GM23338 (cell line): ENCODE data around the gene LYSMD4.

Experiments used
- CREB1 ChIP-seq: fragments of 250-450 bp; sonication (Bioruptor Pico); IDR thresholded peaks from 2 replicates; pipeline ENCODE4 v1.5.0; 2020; ENCODE audit warnings: low read depth, mild to moderate bottlenecking, moderate library complexity
- EZH2 ChIP-seq: fragments of 200-600 bp; sonication (generic); IDR thresholded peaks from one replicate; pipeline ENCODE4 v1.8.0; 2017; ENCODE audit warnings: antibody characterized with exemption, mild to moderate bottlenecking, low read depth; ENCODE audit not compliant: unreplicated experiment
- JUNB ChIP-seq: IDR thresholded peaks from one replicate; pipeline ENCODE4 v1.6.1; 2016; ENCODE audit warnings: antibody characterized with exemption; ENCODE audit not compliant: unreplicated experiment
- NANOG ChIP-seq: IDR thresholded peaks from 2 replicates; pipeline ENCODE4 v1.6.1; 2016; ENCODE audit warnings: antibody characterized with exemption, borderline replicate concordance
- POLR2AphosphoS5 ChIP-seq: IDR thresholded peaks from 2 replicates; pipeline ENCODE4 v1.6.1; 2016; ENCODE audit warnings: antibody characterized with exemption, low read depth
- REST ChIP-seq: IDR thresholded peaks from one replicate; pipeline ENCODE4 v1.6.1; 2018; ENCODE audit warnings: antibody characterized with exemption; ENCODE audit not compliant: unreplicated experiment
- STAT1 ChIP-seq: IDR thresholded peaks from one replicate; pipeline ENCODE4 v1.6.1; 2016; ENCODE audit warnings: antibody characterized with exemption; ENCODE audit not compliant: unreplicated experiment
- TF ChIP-seq, protein P1 (sequence below), 2 experiments: fragments of 200-600 bp in 1 of 2; sonication (generic) in 1 of 2; conservative IDR thresholded peaks; 2 replicates each; pipeline versions ENCODE4 v1.5.1 to v1.6.1; 2016 to 2017; ENCODE audit warnings: antibody characterized with exemption in 2 of 2, low read depth in 2 of 2, mild to moderate bottlenecking in 2 of 2, moderate library complexity in 1 of 2

DNA sequence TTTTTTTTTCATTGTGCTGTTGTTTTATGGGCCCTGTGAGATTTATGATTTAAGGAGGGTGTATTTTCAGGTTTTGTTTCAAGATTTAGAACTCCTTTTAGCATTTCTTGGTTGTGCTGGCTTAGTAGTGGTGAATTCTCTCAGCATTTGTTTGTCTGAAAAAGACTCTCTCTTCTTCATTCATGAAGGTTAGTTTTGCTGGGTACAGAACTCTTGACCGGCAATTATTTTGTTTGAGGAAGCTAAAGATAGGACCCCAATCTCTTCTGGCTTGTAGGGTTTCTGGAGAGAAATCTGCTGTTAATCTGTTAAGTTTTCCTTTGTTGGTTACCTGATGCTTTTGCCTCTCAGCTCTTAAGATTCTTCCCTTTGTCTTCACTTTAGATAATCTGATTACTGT lies 46.9 kb downstream of the LYSMD4 start:
- TF ChIP-seq, protein P1, sequence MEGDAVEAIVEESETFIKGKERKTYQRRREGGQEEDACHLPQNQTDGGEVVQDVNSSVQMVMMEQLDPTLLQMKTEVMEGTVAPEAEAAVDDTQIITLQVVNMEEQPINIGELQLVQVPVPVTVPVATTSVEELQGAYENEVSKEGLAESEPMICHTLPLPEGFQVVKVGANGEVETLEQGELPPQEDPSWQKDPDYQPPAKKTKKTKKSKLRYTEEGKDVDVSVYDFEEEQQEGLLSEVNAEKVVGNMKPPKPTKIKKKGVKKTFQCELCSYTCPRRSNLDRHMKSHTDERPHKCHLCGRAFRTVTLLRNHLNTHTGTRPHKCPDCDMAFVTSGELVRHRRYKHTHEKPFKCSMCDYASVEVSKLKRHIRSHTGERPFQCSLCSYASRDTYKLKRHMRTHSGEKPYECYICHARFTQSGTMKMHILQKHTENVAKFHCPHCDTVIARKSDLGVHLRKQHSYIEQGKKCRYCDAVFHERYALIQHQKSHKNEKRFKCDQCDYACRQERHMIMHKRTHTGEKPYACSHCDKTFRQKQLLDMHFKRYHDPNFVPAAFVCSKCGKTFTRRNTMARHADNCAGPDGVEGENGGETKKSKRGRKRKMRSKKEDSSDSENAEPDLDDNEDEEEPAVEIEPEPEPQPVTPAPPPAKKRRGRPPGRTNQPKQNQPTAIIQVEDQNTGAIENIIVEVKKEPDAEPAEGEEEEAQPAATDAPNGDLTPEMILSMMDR (conservative IDR thresholded peaks at IDR 0.05; ENCODE audit: low read depth in 2 of 2), result no peak
- TF ChIP-seq REST (no peak), JUNB (no peak), STAT1 (no peak), POLR2AphosphoS5 (no peak), NANOG (no peak), EZH2 (no peak), CREB1 (CRISPR knock-in tag) (no peak)
